ENCODE results near the gene PCDH17.

- TF ChIP-seq POLR2A (IDR thresholded peaks at IDR 0.05) (no peak), CTCF (IDR thresholded peaks at IDR 0.05) (no peak)
Observed at GRCh38 chr13:57724486-57725272, 93.1 kb downstream of the PCDH17 start.
